Sigmoid colon (tissue), 4 donors: Measurements from ENCODE around the gene NTN5.

ENCODE experiments used
- EP300 ChIP-seq, 4 donors: sonication (generic); formaldehyde crosslinking; IDR thresholded peaks; one replicate each; pipeline ENCODE4 v1.6.1; 2017; ENCODE audit warnings: antibody characterized with exemption in 4 of 4
- POLR2A ChIP-seq, 2 donors: fragments of 450-650 bp; IDR thresholded peaks; one replicate each; pipeline ENCODE4 v1.6.1; 2016; ENCODE audit warnings: antibody characterized with exemption in 2 of 2, mild to moderate bottlenecking in 2 of 2, moderate library complexity in 2 of 2
- POLR2AphosphoS5 ChIP-seq, 4 donors: sonication (generic); formaldehyde crosslinking; IDR thresholded peaks; one replicate each; pipeline ENCODE4 v1.6.1; 2017; ENCODE audit warnings: antibody characterized with exemption in 4 of 4

DNA sequence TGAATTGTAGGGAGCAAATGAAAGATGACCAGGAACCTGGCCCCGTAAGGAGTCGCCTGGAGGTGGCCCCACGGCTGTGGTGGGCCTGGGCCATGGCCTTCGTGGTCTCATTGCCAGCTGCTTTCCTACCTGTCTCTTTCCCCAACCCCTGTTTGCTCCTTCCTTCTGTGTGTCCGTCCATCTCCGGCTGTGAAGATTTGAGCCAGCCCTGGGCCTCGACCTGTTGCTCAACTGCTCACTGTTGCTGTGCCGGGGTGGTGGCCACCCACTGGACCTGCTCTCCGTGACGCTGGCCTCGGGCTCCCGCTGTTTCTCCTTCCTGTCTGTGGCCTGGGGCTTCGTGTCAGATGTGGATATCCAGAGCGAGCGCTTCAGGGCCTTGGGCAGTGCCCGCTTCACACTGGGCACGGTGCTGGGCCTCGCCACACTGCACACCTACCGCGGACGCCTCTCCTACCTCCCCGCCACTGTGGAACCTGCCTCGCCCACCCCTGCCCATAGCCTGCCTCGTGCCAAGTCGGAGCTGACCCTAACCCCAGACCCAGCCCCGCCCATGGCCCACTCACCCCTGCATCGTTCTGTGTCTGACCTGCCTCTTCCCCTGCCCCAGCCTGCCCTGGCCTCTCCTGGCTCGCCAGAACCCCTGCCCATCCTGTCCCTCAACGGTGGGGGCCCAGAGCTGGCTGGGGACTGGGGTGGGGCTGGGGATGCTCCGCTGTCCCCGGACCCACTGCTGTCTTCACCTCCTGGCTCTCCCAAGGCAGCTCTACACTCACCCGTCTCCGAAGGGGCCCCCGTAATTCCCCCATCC is 44.1 kb downstream of the NTN5 start:
- no peak for TF ChIP-seq POLR2A (IDR thresholded peaks at IDR 0.05)
- no peak for TF ChIP-seq EP300 (IDR thresholded peaks at IDR 0.05)
- TF ChIP-seq POLR2AphosphoS5 (IDR thresholded peaks at IDR 0.05): no peak
